H9 (cell line): ENCODE results near the gene MLYCD. TPM values are rescaled to one million over a fixed set of nuclear protein-coding genes. Genes with fewer than 3 reads are reported as not detected.

Experiments used
- DNase-seq: peaks from one replicate; pipeline ENCODE4 v3.0.0-alpha.2; 2017
- H2AFZ ChIP-seq: one replicate; pipeline ENCODE4 v1.6.1; 2013; ENCODE audit warnings: mild to moderate bottlenecking, low read length, control low read depth, moderate library complexity
- H2AK5ac ChIP-seq: 2 replicates; pipeline ENCODE4 v1.6.1; 2013; ENCODE audit warnings: low read length, control low read depth, mixed read lengths; ENCODE audit not compliant: insufficient read length
- H2BK120ac ChIP-seq: one replicate; pipeline ENCODE4 v1.6.1; 2013; ENCODE audit warnings: low read depth, mild to moderate bottlenecking, low read length, control low read depth, inconsistent platforms; ENCODE audit not compliant: poor library complexity, severe bottlenecking
- H2BK12ac ChIP-seq: 2 replicates; pipeline ENCODE4 v1.6.1; 2013; ENCODE audit warnings: low read length, control low read depth, mixed read lengths, low read depth; ENCODE audit not compliant: insufficient read length
- H2BK15ac ChIP-seq: 2 replicates; pipeline ENCODE4 v1.6.1; 2013; ENCODE audit warnings: low read depth, low read length, control low read depth
- H2BK20ac ChIP-seq: one replicate; pipeline ENCODE4 v1.6.1; 2013; ENCODE audit warnings: low read depth, mild to moderate bottlenecking, low read length, control low read depth, inconsistent platforms; ENCODE audit not compliant: poor library complexity, severe bottlenecking
- H2BK5ac ChIP-seq: 2 replicates; pipeline ENCODE4 v1.6.1; 2013; ENCODE audit warnings: low read length, control low read depth, mixed read lengths; ENCODE audit not compliant: insufficient read length
- H3K14ac ChIP-seq: 2 replicates; pipeline ENCODE4 v1.6.1; 2013; ENCODE audit warnings: low read length, control low read depth; ENCODE audit not compliant: insufficient read depth
- H3K18ac ChIP-seq: 2 replicates; pipeline ENCODE4 v1.6.1; 2013; ENCODE audit warnings: low read depth, mild to moderate bottlenecking, mixed read lengths, low read length, control low read depth; ENCODE audit not compliant: insufficient read length
- H3K23ac ChIP-seq: 2 replicates; pipeline ENCODE4 v1.6.1; 2013; ENCODE audit warnings: low read length, control low read depth, mixed read lengths, low read depth; ENCODE audit not compliant: insufficient read length
- H3K23me2 ChIP-seq: 2 replicates; pipeline ENCODE4 v1.6.1; 2013; ENCODE audit warnings: low read depth, mild to moderate bottlenecking, mixed read lengths, low read length, control low read depth; ENCODE audit not compliant: insufficient read length, poor library complexity, severe bottlenecking
- H3K27ac ChIP-seq: 2 replicates; pipeline ENCODE4 v1.5.1; 2013; ENCODE audit warnings: low read length, control low read depth, mixed read lengths, low read depth; ENCODE audit not compliant: insufficient read length
- H3K27me3 ChIP-seq: 2 replicates; pipeline ENCODE4 v1.6.1; 2013; ENCODE audit warnings: low read length, control low read depth, inconsistent platforms; ENCODE audit not compliant: insufficient read depth
- H3K4ac ChIP-seq: 2 replicates; pipeline ENCODE4 v1.6.1; 2013; ENCODE audit warnings: low read depth, mild to moderate bottlenecking, control low read depth, inconsistent platforms, low read length, moderate library complexity
- H3K4me1 ChIP-seq: 2 replicates; pipeline ENCODE4 v1.6.1; 2013; ENCODE audit warnings: low read length, control low read depth, inconsistent platforms; ENCODE audit not compliant: insufficient read depth
- H3K4me2 ChIP-seq: 2 replicates; pipeline ENCODE4 v1.6.1; 2013; ENCODE audit warnings: low read length, control low read depth, mixed read lengths; ENCODE audit not compliant: insufficient read length, insufficient read depth
- H3K56ac ChIP-seq: 2 replicates; pipeline ENCODE4 v1.6.1; 2013; ENCODE audit warnings: low read depth, mild to moderate bottlenecking, mixed read lengths, low read length, control low read depth; ENCODE audit not compliant: insufficient read length
- H3K79me1 ChIP-seq: 2 replicates; pipeline ENCODE4 v1.6.1; 2013; ENCODE audit warnings: low read depth, mild to moderate bottlenecking, moderate library complexity, low read length, control low read depth, inconsistent platforms; ENCODE audit not compliant: insufficient read depth, poor library complexity, severe bottlenecking
- H3K79me2 ChIP-seq: 2 replicates; pipeline ENCODE4 v1.6.1; 2013; ENCODE audit warnings: low read length, control low read depth, inconsistent platforms; ENCODE audit not compliant: insufficient read depth
- H3K9ac ChIP-seq: 2 replicates; pipeline ENCODE4 v1.6.1; 2013; ENCODE audit warnings: low read length, control low read depth, mixed read lengths; ENCODE audit not compliant: insufficient read length; ENCODE audit errors: extremely low read depth
- H3K9me3 ChIP-seq: one replicate; pipeline ENCODE4 v1.6.1; 2013; ENCODE audit warnings: low read depth, low read length, inconsistent platforms; ENCODE audit not compliant: control insufficient read depth
- H3T11ph ChIP-seq: one replicate; pipeline ENCODE4 v1.6.1; 2013; ENCODE audit warnings: mild to moderate bottlenecking, low read length, control low read depth, inconsistent platforms
- H4K20me1 ChIP-seq: one replicate; pipeline ENCODE4 v1.6.1; 2013; ENCODE audit not compliant: control insufficient read depth, insufficient read length, insufficient read depth
- H4K5ac ChIP-seq: 2 replicates; pipeline ENCODE4 v1.6.1; 2013; ENCODE audit warnings: low read depth, mild to moderate bottlenecking, mixed read lengths, low read length, control low read depth; ENCODE audit not compliant: insufficient read length
- H4K8ac ChIP-seq: replicated peaks from 2 replicates; pipeline ENCODE4 v1.6.1; 2013; ENCODE audit warnings: low read length, control low read depth, mixed read lengths, low read depth; ENCODE audit not compliant: insufficient read length
- H4K91ac ChIP-seq: 2 replicates; pipeline ENCODE4 v1.6.1; 2013; ENCODE audit warnings: low read depth, mild to moderate bottlenecking, moderate library complexity, mixed read lengths, low read length, control low read depth; ENCODE audit not compliant: insufficient read length
- H3K27ac Mint-ChIP-seq, 3 experiments: 2 replicates in 2 of 3; 3 replicates in 1 of 3; pipeline ENCODE4 v1.8.0; 2020 to 2021; ENCODE audit warnings: mixed read lengths in 3 of 3, mild to moderate bottlenecking in 1 of 3, moderate library complexity in 1 of 3
- H3K27me3 Mint-ChIP-seq: 2 replicates; pipeline ENCODE4 v1.8.0; 2021; ENCODE audit warnings: low read depth, mild to moderate bottlenecking, moderate library complexity, mixed read lengths
- H3K36me3 Mint-ChIP-seq, 3 experiments: 2 replicates in 2 of 3; 3 replicates in 1 of 3; pipeline ENCODE4 v1.8.0; 2020 to 2021; ENCODE audit warnings: low read depth in 3 of 3, mixed read lengths in 3 of 3; ENCODE audit not compliant: insufficient read depth in 1 of 3
- H3K4me1 Mint-ChIP-seq, 2 experiments: 2 replicates each; pipeline ENCODE4 v1.8.0; 2020; ENCODE audit warnings: mixed read lengths in 2 of 2
- H3K4me3 Mint-ChIP-seq, 2 experiments: 2 replicates in 1 of 2; 3 replicates in 1 of 2; pipeline ENCODE4 v1.8.0; 2020 to 2021; ENCODE audit warnings: mild to moderate bottlenecking in 2 of 2, mixed read lengths in 2 of 2, moderate library complexity in 1 of 2
- H3K9me3 Mint-ChIP-seq, 2 experiments: 2 replicates in 1 of 2; 3 replicates in 1 of 2; pipeline ENCODE4 v1.8.0; 2020; ENCODE audit warnings: mild to moderate bottlenecking in 2 of 2, mixed read lengths in 2 of 2, moderate library complexity in 1 of 2
- WGBS: extraction: QIAGEN DNeasy Blood & Tissue Kit; methylation state at CpG from one replicate; pipeline ENCODE4 v1.1.7; 2013; ENCODE audit warnings: missing lambda C conversion rate, low lambda C conversion rate, mixed read lengths; ENCODE audit not compliant: insufficient read length; ENCODE audit errors: extremely low coverage; 5-methylcytosine and 5-hydroxymethylcytosine counted together
- total RNA-seq: library from RNA; stranded (reverse); gene quantifications from 2 replicates; pipeline ENCODE4 v1.2.1, GENCODE V29; 2021
- TF ChIP-seq, protein P1 (sequence below): fragments of 200-600 bp; sonication (generic); conservative IDR thresholded peaks from 3 replicates; pipeline ENCODE4 v1.8.0; 2021; ENCODE audit warnings: antibody characterized with exemption, mild to moderate bottlenecking

The MLYCD gene
- total RNA-seq, 1 experiment from 2014 or later = 7.1 TPM

DNA sequence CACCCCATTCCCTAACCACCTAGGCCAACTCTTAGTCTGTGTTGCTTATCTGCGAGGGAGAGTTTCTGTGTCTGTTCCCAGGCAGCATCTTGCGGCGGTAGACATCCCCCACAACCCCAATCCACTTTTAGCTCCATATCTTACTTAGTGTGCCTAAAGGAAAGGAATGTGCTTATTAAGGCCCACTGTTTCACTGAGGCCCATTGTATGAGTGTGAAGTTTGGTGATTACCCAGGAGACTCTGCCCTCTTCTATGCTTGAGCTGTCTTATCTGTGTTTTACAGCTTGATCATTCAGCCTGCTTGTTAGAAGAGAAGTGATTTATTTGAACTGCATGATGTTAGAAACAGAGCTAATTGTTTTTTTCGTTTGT lies 10.3 kb upstream of the MLYCD start:
- no peaks in the 10 kb centered on the region for H3K27me3 Mint-ChIP-seq
- H3K14ac ChIP-seq = no peak overlapping the region
- H3K4me3 Mint-ChIP-seq = no peak overlapping the region

More for the DNA sequence above, 10.3 kb upstream of the MLYCD start:
- peaks cover 0 to 4% (median 2%) of the 10 kb centered on the region in 3 experiments; a peak in 3 of 7 replicates for H3K36me3 Mint-ChIP-seq
- no peaks in the 10 kb centered on the region for H3K79me2 ChIP-seq
- H2BK20ac ChIP-seq = no peak overlapping the region
- no peak overlapping the region for H2BK120ac ChIP-seq
- no peak overlapping the region for H4K5ac ChIP-seq
- H3T11ph ChIP-seq = no peak overlapping the region
- peaks cover 11 to 14% of the 10 kb centered on the region in 2 experiments for H3K9me3 Mint-ChIP-seq
- no peak overlapping the region for H2BK15ac ChIP-seq
- no peaks in the 10 kb centered on the region for H3K23me2 ChIP-seq
- H4K8ac ChIP-seq = no peak overlapping the region
- H2BK12ac ChIP-seq = no peak overlapping the region
- H3K4me1 ChIP-seq = no peaks in the 10 kb centered on the region
- no peak overlapping the region for H3K4ac ChIP-seq
- no peak overlapping the region for H3K23ac ChIP-seq
- H4K20me1 ChIP-seq = no peaks in the 10 kb centered on the region
- H4K91ac ChIP-seq = no peak overlapping the region
- H3K27me3 ChIP-seq = no peaks in the 10 kb centered on the region
- no peak overlapping the region for H3K4me2 ChIP-seq
- no peak overlapping the region for H3K18ac ChIP-seq
- TF ChIP-seq, protein P1, sequence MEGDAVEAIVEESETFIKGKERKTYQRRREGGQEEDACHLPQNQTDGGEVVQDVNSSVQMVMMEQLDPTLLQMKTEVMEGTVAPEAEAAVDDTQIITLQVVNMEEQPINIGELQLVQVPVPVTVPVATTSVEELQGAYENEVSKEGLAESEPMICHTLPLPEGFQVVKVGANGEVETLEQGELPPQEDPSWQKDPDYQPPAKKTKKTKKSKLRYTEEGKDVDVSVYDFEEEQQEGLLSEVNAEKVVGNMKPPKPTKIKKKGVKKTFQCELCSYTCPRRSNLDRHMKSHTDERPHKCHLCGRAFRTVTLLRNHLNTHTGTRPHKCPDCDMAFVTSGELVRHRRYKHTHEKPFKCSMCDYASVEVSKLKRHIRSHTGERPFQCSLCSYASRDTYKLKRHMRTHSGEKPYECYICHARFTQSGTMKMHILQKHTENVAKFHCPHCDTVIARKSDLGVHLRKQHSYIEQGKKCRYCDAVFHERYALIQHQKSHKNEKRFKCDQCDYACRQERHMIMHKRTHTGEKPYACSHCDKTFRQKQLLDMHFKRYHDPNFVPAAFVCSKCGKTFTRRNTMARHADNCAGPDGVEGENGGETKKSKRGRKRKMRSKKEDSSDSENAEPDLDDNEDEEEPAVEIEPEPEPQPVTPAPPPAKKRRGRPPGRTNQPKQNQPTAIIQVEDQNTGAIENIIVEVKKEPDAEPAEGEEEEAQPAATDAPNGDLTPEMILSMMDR = no peak
- H3K9ac ChIP-seq = no peak overlapping the region
- H2AFZ ChIP-seq = no peak overlapping the region
- no CpG with 5 or more reads among the region's 4 CpGs for WGBS
- no peaks in the 10 kb centered on the region for H3K9me3 ChIP-seq
- H3K27ac ChIP-seq = no peak overlapping the region
- peaks cover 15 to 24% of the 10 kb centered on the region in 2 experiments for H3K4me1 Mint-ChIP-seq
- no peak overlapping the region for H2BK5ac ChIP-seq
- H3K27ac Mint-ChIP-seq = no peak overlapping the region; a peak in 1 of 7 replicates
- no peak overlapping the region for H3K56ac ChIP-seq
- no peak for DNase-seq
- no peaks in the 10 kb centered on the region for H3K79me1 ChIP-seq
- H2AK5ac ChIP-seq = no peak overlapping the region
